Heart right ventricle (tissue), 16 donors: Measurements from ENCODE around the gene TRABD2A. TPM values are rescaled to one million over a fixed set of nuclear protein-coding genes. Genes with fewer than 3 reads are reported as not detected.

ENCODE experiments used
- ATAC-seq, 8 donors: fragments of 200-7000 bp; cut with Tn5 transposase; one replicate each; pipeline ENCODE4 v1.9.1; 2020; ENCODE audit warnings: mild to moderate bottlenecking in 8 of 8, moderate library complexity in 8 of 8, moderate number of reproducible peaks in 1 of 8
- DNase-seq, 2 donors: peaks; one replicate each; pipeline ENCODE4 v3.0.0-alpha.2; 2020
- H3K27ac ChIP-seq, 10 donors: fragments of 200-600 bp; sonication (generic) in 2 of 10; one replicate each; pipeline versions ENCODE4 v1.5.0 to v1.8.0; 2020 to 2022; ENCODE audit warnings: mild to moderate bottlenecking in 3 of 10
- H3K27me3 ChIP-seq, 7 donors: fragments of 200-600 bp; one replicate each; pipeline ENCODE4 v1.8.0; 2021 to 2022; ENCODE audit warnings: mild to moderate bottlenecking in 2 of 7
- H3K36me3 ChIP-seq, 9 donors: fragments of 200-600 bp; sonication (generic) in 1 of 9; one replicate each; pipeline versions ENCODE4 v1.5.0 to v1.8.0; 2020 to 2022; ENCODE audit warnings: mild to moderate bottlenecking in 2 of 9
- H3K4me1 ChIP-seq, 9 donors: fragments of 200-600 bp; sonication (generic) in 1 of 9; one replicate each; pipeline versions ENCODE4 v1.5.0 to v1.8.0; 2020 to 2022; ENCODE audit warnings: mild to moderate bottlenecking in 4 of 9
- H3K4me3 ChIP-seq, 10 donors: fragments of 200-600 bp; sonication (generic) in 2 of 10; one replicate each; pipeline versions ENCODE4 v1.5.0 to v1.8.0; 2020 to 2022; ENCODE audit warnings: mild to moderate bottlenecking in 7 of 10, moderate library complexity in 2 of 10
- H3K9me3 ChIP-seq, 11 donors: fragments of 200-600 bp in 10 of 11; sonication (generic) in 2 of 11; one replicate each; pipeline versions ENCODE4 v1.5.0 to v1.8.0; 2013 to 2022; ENCODE audit warnings: mild to moderate bottlenecking in 2 of 11, control low read depth in 1 of 11, moderate library complexity in 1 of 11
- WGBS, 2 donors: extraction: QIAGEN DNeasy Blood & Tissue Kit; methylation state at CpG; one replicate each; pipeline ENCODE4 v1.1.7; 2013; ENCODE audit warnings: inconsistent platforms in 1 of 2; 5-methylcytosine and 5-hydroxymethylcytosine counted together
- intact Hi-C, 10 donors: fragments of 100-400 bp; cut with DNase I; formaldehyde crosslinking; loops; one replicate each; pipeline versions ENCODE4 v1.11.1 to v1.14.2; 2022
- polyA plus RNA-seq, 2 donors: library from polyadenylated mRNA; stranded (reverse); fragments of 200-250 nt; gene quantifications; one replicate each; pipeline ENCODE4 v1.2.3, GENCODE V29; 2013
- total RNA-seq, 10 donors: library from RNA; stranded (reverse); fragmentation: NEBNext Ultra II Directional in 3 of 10; extraction: Animal tissue kit (Norgen Biotek cat#: 25700) in 3 of 10; gene quantifications; one replicate each; pipeline versions ENCODE4 v1.2.1 to v1.2.4, GENCODE V29; 2021 to 2023
- TF ChIP-seq, protein P1 (sequence below), 9 donors: fragments of 200-600 bp; sonication (generic) in 2 of 9; IDR thresholded peaks; one replicate each; pipeline versions ENCODE4 v1.5.0 to v1.8.0; 2021 to 2022; ENCODE audit warnings: antibody characterized with exemption in 9 of 9, mild to moderate bottlenecking in 5 of 9, moderate library complexity in 1 of 9
- donor health status: Arrhythmogenic right ventricular cardiomyopathy.
- donor health status: ischemic (EF 13 %, LVEDD 7.1; RV severe dilation, severe dysfunction).
- donor health status: healthy with polysubstance abuse.
- donor health status: DM: no; HTN: yes; CAD: no.
- donor health status: DM: no; HTN: no; CAD: no.
- donor health status: ischemic (EF 25% LVEDD 6.9; RV normal size, moderate dysfunction).
- donor health status: ischemic (EF 25% LVEDD 5.7; RV mildly dilated, moderate dysfunction).
- donor health status: healthy.
- donor health status: DM: yes; HTN: yes; CAD: no.
- donor health status: Ischemic cardiomyopathy.
- donor health status: ischemic (EF 35%, LVEDD 5.7; RV mildly dilated, moderate dysfunction).
- donor health status: nonischemic (EF 11% LVEDD 7.7; RV severe dilation, severe dysfunction).
- donor health status: DM: yes; HTN: yes; CAD: no.
- donor health status: PGD.
- donor health status: ischemic (EF 29% LVEDD 5.4; RV normal size, mild dysfunction).
- donor health status: nonischemic (EF 23%, LVEDD 6.1; RV moderate dilation, normal function).

Gene TRABD2A
- total and polyA plus RNA-seq, 12 donors: 0.34 to 2.0 (median 0.68) TPM

DNA sequence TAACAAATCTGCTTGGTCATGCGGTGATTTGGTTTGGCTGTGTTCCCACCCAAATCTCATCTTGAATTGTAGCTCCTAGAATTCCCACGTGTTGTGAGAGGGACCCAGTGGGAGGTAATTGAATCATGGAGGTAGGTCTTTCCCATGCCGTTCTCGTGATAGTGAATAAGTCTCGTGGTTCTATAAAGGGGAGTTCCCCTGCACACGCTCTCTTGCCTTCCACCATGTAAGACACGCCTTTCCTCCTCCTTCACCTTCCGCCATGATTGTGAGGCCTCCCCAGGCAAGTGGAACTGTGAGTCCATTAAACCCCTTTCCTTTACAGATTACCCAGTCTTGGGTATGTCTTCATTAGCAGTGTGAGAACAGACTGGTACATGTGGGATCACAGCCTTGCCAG is 36.7 kb downstream of the TRABD2A start:
- 87 to 92% methylated on average over 8 of the region's 8 CpGs for WGBS, 2 donors
- H3K27ac ChIP-seq: peak overlapping the region in 1 of 10 donors; percentile 91
- H3K4me1 ChIP-seq: peaks cover 0 to 34% (median 0%) of the 10 kb centered on the region in 9 donors
- intact Hi-C loops: no loop called here
- DNase-seq (no peak), ATAC-seq (no peak)
- TF ChIP-seq, protein P1, sequence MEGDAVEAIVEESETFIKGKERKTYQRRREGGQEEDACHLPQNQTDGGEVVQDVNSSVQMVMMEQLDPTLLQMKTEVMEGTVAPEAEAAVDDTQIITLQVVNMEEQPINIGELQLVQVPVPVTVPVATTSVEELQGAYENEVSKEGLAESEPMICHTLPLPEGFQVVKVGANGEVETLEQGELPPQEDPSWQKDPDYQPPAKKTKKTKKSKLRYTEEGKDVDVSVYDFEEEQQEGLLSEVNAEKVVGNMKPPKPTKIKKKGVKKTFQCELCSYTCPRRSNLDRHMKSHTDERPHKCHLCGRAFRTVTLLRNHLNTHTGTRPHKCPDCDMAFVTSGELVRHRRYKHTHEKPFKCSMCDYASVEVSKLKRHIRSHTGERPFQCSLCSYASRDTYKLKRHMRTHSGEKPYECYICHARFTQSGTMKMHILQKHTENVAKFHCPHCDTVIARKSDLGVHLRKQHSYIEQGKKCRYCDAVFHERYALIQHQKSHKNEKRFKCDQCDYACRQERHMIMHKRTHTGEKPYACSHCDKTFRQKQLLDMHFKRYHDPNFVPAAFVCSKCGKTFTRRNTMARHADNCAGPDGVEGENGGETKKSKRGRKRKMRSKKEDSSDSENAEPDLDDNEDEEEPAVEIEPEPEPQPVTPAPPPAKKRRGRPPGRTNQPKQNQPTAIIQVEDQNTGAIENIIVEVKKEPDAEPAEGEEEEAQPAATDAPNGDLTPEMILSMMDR (IDR thresholded peaks at IDR 0.05): no peak
- no peaks in the 10 kb centered on the region for H3K27me3 ChIP-seq
- no peaks in the 10 kb centered on the region for H3K9me3 ChIP-seq
- no peaks in the 10 kb centered on the region for H3K36me3 ChIP-seq
- no peak overlapping the region for H3K4me3 ChIP-seq

DNA sequence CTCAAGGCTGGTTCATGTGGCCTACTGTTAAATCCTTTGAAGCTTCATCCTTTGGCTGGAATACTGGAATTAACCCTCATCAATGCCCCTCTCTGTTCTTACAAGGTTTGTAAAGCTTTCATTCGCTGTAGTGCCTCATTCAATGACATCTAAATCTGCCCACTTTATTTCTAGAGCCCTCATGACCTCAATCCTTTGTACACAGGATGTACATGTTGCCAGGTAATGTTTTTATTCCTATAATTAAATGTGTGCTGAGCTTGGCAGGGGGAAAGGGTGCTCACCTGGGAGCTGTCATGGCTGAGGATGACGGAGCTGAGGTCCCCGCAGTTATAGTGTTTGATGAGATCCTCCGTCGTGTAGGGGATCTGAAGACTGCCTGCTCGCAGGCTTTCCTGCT is 39.3 kb downstream of the TRABD2A start:
- ATAC-seq: no peak
- no peak overlapping the region for H3K4me3 ChIP-seq
- intact Hi-C loops: no loop called here
- TF ChIP-seq, protein P1 (IDR thresholded peaks at IDR 0.05): no peak
- no peaks in the 10 kb centered on the region for H3K27me3 ChIP-seq
- H3K4me1 ChIP-seq: peaks cover 0 to 23% (median 0%) of the 10 kb centered on the region in 9 donors
- H3K27ac ChIP-seq: no peak overlapping the region
- H3K36me3 ChIP-seq: no peaks in the 10 kb centered on the region
- peaks cover 0 to 13% (median under 1%) of the 10 kb centered on the region in 11 donors for H3K9me3 ChIP-seq
- DNase-seq: no peak
- 90 to 94% methylated on average over 6 of the region's 6 CpGs for WGBS, 2 donors

DNA sequence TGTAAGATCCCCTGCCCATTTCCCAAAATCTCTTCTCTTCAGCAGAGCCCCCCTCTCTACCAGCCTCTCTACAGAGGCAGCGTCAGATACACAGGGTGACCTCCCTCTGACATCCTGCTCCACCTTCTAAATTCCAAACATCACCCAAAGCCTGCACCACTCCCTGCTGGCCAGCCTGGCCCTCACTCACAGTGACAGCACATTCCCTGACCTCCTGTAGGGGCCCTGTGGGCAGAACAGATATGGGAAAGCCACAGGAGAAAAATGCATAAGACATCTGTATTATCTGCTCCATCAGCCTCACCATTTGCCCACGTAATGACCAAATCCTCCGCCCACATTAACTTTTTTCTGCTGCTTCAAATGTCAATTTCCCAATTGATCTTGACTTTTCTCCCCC is 40.6 kb downstream of the TRABD2A start:
- WGBS, 2 donors: 53 to 55% methylated on average over 3 of the region's 3 CpGs
- Histone ChIP-seq H3K9me3 (peaks cover 0 to 24% (median 11%) of the 10 kb centered on the region in 11 donors), H3K4me3 (no peak overlapping the region), H3K36me3 (no peaks in the 10 kb centered on the region), H3K4me1 (peaks cover 0 to 10% (median 0%) of the 10 kb centered on the region in 9 donors), H3K27ac (peak overlapping the region in 1 of 10 donors; percentile 22), H3K27me3 (no peaks in the 10 kb centered on the region)
- DNase-seq (no peak), ATAC-seq (no peak)
- TF ChIP-seq, protein P1 (IDR thresholded peaks at IDR 0.05): no peak
- intact Hi-C loops: no loop called here

DNA sequence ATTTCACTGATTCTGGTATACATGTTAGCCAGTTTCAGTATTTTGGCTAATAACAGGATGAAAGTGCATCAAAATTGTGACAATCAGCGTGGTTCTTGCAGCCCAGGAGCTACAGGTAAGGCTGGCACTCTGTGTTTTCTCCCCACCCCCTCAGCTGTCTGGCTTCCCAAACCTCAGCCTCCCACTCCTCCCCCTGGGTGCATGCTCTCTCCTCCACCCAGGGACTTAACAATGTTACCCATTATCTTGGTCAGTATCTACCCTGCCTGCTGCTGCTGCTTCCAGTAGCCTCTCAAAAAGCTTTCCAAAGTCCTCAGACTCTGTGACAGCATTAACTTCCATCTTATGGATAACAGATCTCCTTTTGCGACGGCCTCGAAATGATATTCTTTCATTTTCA is 41.0 kb downstream of the TRABD2A start:
- intact Hi-C loops: no loop called here
- Histone ChIP-seq H3K4me1 (peaks cover 0 to 9% (median 0%) of the 10 kb centered on the region in 9 donors), H3K4me3 (no peak overlapping the region), H3K9me3 (peaks cover 0 to 29% (median 11%) of the 10 kb centered on the region in 11 donors), H3K36me3 (no peaks in the 10 kb centered on the region), H3K27ac (peak overlapping the region in 1 of 10 donors; percentile 22), H3K27me3 (no peaks in the 10 kb centered on the region)
- DNase-seq: no peak
- TF ChIP-seq, protein P1 (IDR thresholded peaks at IDR 0.05): no peak
- ATAC-seq: no peak
- 75 to 79% methylated on average over 4 of the region's 4 CpGs for WGBS, 2 donors
